NCI-H1694 treated with DMSO at 0.1 percent for 48 hours (cell line): ENCODE data around the gene TRIOBP.

Experiments used
- DNase-seq: peaks from one replicate; lab custom pipeline; 2025; lab: John Stamatoyannopoulos, UW

Gene TRIOBP

GRCh38 chr22:37806409-37807333 is 109.8 kb downstream of the TRIOBP start:
- DNase-seq = no peak

GRCh38 chr22:37807410-37808293 is 110.8 kb downstream of the TRIOBP start, which contains the start of gene GCAT:
Gene GCAT, plus strand, starts transcription at chr22:37807934. Its CDS starts 34 bp downstream, at chr22:37807968.
- DNase-seq = peak; percentile 67

GRCh38 chr22:37808294-37808657 is 111.4 kb downstream of the TRIOBP start:
- DNase-seq = no peak

- DNase-seq = no peak
Measured at GRCh38 chr22:37809672-37810333, 113.0 kb downstream of the TRIOBP start.

GRCh38 chr22:37811867-37812266 is 115.0 kb downstream of the TRIOBP start:
- DNase-seq = no peak

- DNase-seq = no peak
Measured at GRCh38 chr22:37812869-37813678, 116.2 kb downstream of the TRIOBP start.

- no peak for DNase-seq
Measured at GRCh38 chr22:37815593-37815992, 118.7 kb downstream of the TRIOBP start.

GRCh38 chr22:37816543-37817180 is 119.8 kb downstream of the TRIOBP start:
- no peak for DNase-seq

GRCh38 chr22:37817705-37818408 is 121.0 kb downstream of the TRIOBP start:
- peak; percentile 33 for DNase-seq

- no peak for DNase-seq
Measured at GRCh38 chr22:37818409-37819104, 121.7 kb downstream of the TRIOBP start.

- no peak for DNase-seq
Measured at GRCh38 chr22:37819105-37819433, 122.2 kb downstream of the TRIOBP start.

- DNase-seq = no peak
Measured at GRCh38 chr22:37820350-37820749, 123.5 kb downstream of the TRIOBP start.

- no peak for DNase-seq
Measured at GRCh38 chr22:37822079-37822833, 125.4 kb downstream of the TRIOBP start.

- no peak for DNase-seq
Measured at GRCh38 chr22:37823134-37823985, 126.5 kb downstream of the TRIOBP start, which contains the start of gene GALR3. Gene GALR3, plus strand, starts transcription at chr22:37823382. Its CDS starts 25 bp downstream, at chr22:37823407.

- DNase-seq = no peak
Measured at GRCh38 chr22:37824674-37825641, 128.1 kb downstream of the TRIOBP start.
